HG03565 (cell line): ENCODE results near the gene PSEN1.
"Not testable (repeated sequence)": the region's sequence is repeated elsewhere in the genome, so short reads cannot be mapped to it uniquely, and the experiment has no call there.

Experiments used
- ATAC-seq: cut with Tn5 transposase; IDR thresholded peaks from one replicate; pipeline ENCODE4 v1.9.1; 2021; ENCODE audit warnings: mild to moderate bottlenecking, moderate library complexity; ENCODE audit not compliant: unreplicated experiment

Gene PSEN1

DNA sequence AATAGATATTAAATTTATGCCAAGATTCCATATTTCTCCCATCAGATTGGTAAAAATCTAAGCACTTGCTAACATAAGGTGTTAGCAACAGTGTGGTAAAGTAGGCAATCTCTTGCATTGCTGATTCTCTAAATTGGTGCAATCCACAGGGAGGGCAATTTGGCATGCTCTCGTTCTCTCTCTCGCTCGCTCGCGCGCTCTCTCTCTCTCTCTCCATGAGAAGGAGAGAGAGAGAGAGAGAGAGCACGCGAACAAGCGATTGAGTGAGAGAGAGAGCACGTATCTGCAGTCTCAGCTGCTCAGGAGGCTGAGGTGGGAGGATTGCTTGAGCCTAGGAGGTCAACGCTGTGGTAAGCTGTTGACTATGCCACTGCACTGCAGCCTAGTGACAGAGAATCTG lies 25.9 kb downstream of the PSEN1 start:
- ATAC-seq: no peak

DNA sequence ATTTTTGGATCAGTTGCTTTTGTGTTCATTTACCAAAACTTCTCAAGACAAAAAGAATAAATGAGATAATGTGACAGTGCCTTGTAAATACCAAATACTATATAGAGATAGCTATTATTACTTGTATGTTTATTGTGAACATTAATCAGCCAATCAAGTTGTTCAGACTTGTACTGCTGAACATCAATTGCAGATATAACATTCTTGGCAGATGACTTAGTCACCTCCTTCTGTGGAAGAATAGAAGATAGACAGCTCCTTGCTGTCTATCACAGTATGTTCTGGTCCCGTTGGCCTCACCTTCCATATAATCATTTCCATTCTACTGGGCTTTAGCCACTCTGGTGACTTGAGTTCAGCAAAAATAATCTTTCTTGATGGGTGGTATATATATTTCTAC lies 30.1 kb downstream of the PSEN1 start:
- ATAC-seq: no peak

DNA sequence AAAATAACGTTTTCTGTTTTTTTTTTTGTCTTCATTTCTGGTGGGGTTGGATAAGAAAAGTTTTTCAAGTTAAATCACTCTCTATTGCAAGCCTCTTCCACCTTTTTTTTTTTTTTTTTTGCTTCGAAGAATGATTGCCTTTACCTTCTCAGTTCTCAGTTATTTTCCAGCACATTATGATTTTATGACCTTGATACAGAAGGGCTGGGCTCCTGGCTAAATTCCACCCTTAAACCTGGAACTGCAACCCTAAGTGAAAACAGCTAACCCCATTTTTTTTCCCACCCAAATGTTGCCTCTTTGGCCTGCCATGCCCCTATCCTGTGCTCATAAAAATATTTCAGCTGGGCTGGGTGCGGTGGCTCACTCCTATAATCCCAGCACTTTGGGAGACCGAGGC lies 31.4 kb downstream of the PSEN1 start:
- no peak for ATAC-seq

DNA sequence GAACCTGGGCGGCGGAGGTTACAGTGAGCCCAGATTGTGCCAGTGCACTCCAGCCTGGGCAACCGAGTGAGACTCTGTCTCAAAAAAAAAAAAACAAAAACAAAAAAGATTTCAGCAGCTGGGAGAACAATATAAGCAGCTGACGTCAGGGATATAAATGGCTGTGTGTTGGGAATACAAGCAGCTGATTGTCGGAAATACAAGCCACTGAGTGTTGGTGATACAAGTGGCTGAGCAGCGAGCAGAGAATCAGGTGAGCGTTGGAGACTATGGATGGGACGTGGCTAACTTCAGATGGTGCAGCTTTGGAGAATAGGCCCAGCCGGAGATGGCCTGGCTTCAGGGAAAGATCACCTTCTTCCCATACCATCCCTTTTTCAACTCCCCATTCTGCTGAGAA lies 32.0 kb downstream of the PSEN1 start:
- no peak for ATAC-seq

DNA sequence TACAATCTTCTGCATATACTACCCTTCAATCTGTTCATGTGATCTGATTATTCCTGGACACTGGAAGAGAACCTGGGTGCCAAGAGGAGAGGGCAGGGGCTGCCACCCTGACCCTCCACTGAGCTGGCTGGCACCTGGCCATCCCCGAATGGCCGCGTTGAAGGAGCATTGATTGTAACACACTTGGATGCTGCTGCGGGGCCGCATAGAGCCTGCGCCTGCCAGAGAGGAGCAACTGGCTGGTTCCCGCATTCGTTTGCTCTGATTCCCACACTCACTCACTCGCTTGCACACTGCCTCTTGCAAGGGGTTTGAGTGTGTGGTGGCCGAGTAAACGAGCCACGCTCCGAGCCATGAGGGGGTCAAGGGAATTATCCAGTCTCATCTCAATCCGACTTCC lies 32.4 kb downstream of the PSEN1 start:
- ATAC-seq: no peak

DNA sequence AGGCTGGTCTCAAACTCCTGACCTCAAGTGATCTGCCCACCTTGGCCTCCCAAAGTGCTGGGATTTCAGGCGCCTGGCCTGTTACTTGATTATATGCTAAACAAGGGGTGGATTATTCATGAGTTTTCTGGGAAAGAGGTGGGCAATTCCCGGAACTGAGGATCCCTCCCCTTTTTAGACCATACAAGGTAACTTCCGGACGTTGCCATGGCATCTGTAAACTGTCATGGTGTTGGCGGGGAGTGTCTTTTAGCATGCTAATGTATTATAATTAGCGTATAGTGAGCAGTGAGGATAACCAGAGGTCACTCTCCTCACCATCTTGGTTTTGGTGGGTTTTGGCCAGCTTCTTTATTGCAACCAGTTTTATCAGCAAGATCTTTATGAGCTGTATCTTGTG lies 33.5 kb downstream of the PSEN1 start:
- not testable (repeated sequence) for ATAC-seq

DNA sequence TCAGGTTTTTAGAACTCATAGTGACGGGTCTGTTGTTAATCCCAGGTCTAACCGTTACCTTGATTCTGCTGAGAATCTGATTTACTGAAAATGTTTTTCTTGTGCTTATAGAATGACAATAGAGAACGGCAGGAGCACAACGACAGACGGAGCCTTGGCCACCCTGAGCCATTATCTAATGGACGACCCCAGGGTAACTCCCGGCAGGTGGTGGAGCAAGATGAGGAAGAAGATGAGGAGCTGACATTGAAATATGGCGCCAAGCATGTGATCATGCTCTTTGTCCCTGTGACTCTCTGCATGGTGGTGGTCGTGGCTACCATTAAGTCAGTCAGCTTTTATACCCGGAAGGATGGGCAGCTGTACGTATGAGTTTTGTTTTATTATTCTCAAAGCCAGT lies 34.4 kb downstream of the PSEN1 start:
- ATAC-seq: no peak

DNA sequence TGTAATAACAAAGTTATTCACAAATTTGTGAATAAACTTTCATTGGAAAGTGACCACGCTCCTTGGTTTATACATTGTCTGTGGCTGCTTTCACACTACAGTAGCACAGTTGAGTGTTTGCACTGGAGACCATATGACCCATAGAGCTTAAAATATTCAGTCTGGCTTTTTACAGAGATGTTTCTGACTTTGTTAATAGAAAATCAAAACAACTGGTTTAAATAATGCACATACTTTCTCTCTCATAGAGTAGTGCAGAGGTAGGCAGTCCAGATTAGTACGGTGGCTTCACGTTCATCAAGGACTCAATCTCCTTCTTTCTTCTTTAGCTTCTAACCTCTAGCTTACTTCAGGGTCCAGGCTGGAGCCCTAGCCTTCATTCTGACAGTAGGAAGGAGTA lies 36.2 kb downstream of the PSEN1 start:
- ATAC-seq: no peak

DNA sequence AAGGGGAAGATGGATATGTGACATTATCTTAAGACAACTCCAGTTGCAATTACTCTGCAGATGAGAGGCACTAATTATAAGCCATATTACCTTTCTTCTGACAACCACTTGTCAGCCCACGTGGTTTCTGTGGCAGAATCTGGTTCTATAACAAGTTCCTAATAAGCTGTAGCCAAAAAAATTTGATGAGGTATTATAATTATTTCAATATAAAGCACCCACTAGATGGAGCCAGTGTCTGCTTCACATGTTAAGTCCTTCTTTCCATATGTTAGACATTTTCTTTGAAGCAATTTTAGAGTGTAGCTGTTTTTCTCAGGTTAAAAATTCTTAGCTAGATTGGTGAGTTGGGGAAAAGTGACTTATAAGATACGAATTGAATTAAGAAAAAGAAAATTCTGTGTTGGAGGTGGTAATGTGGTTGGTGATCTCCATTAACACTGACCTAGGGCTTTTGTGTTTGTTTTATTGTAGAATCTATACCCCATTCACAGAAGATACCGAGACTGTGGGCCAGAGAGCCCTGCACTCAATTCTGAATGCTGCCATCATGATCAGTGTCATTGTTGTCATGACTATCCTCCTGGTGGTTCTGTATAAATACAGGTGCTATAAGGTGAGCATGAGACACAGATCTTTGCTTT lies 36.9 kb downstream of the PSEN1 start:
- no peak for ATAC-seq

DNA sequence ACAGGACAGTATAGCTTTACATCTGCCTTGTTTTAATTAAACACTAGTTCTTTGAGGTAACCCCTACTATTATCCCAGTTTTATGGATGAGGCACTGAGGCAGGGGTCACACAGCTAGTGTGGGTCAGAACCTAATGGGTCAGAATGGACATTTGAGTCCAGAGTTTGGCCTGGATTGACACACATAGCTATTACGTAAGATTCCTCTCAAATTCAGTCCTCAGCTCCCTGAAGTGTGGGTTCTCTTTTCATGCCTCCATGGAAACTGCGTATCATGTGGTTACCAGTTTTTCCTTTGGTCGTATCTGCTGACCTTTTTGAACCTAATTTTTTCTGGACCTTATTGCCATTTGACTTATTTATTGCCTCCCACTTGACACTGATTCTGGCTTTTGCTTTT lies 40.4 kb downstream of the PSEN1 start:
- no peak for ATAC-seq

DNA sequence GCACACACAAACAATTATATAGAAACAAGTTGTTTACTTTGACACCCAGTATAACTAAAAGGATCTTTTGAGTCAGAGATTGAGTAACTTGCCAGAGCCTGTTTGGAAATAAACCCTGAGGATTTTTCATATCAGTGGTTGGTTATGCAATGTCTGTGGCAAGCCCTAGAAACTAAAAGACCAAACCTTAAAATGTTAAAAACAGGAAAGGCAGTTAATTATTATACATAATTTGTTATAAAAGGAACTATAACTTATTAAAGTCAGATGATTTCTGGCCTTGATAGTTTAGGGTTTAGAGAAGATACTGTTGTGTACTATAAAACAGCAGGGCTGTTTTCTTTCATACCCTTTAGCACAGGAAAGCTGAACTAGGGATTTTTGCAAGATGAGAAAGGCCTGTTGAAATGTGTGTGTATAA lies 44.1 kb downstream of the PSEN1 start:
- no peak for ATAC-seq

DNA sequence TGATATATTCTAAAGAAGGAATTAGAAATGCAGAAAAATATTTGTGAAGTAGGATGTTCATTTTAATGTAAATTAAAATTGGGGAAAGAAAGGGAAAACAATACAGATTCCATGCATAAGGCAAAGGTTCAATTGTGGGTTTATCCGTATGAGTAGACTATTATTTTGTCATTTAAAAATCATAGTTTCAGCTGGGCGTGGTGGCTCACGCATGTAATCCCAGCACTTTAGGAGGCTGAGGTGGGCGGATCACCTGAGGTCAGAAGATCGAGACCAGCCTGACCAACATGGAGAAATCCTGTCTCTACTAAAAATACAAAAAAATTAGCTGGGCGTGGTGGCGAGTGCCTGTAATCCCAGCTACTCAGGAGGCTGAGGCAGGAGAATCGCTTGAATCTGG lies 44.7 kb downstream of the PSEN1 start:
- ATAC-seq: not testable (repeated sequence)

DNA sequence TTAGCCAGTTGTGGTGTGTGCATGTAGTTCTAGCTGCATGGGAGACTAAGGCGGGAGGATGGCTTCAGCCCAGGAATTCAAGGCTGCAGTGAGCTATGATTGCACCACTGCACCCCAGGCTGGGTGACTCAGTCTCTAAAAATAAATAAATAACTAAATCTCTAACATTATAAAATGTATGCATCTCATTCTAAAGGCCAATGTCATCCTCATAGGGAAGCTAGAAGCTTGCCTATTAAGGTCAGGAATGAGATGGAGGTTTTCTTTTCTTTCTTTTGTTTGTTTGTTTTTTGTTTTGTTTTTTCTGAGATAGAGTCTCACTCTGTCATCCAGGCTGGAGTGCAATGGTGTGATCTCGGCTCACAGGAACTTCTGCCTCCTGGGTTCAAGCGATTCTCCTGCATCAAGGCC lies 52.2 kb downstream of the PSEN1 start:
- ATAC-seq: no peak

DNA sequence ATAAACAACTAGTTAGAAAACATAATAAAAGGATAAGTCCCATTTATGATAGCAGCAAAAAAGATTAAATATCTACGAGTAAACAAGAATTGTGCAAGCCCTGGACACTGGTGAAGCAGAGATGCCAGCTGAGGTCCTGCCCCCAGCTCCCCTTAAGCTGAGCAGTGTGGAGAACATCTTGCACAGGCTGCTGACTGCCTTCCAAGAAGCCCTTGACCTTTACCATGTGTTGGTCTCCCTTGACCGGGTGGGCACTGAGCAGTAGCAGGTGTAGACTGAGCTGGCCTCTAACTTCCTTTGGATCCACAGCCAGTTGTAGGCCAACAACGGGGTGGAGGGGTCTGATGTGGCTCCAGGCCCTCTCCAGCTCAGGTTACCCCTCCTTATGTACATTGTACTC lies 53.3 kb downstream of the PSEN1 start:
- no peak for ATAC-seq

DNA sequence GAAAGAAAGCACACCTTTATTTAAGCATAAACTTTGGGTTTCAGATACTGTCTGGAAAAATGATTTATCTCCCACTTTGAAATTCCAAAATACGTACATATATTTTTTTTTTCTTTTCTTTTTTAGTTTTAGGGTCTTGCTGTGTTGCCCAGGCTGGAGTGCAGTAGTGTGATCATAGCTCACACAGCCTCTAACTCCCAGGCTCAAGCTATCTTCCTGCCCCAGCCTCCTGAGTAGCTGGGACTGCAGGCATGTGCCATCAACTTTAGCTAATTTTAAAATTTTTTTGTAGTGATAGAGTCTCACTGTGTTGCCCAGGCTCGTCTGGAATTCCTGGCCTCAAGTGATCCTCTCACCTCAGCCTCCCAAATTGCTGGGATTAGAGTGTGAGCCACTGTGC lies 55.1 kb downstream of the PSEN1 start:
- ATAC-seq: no peak

DNA sequence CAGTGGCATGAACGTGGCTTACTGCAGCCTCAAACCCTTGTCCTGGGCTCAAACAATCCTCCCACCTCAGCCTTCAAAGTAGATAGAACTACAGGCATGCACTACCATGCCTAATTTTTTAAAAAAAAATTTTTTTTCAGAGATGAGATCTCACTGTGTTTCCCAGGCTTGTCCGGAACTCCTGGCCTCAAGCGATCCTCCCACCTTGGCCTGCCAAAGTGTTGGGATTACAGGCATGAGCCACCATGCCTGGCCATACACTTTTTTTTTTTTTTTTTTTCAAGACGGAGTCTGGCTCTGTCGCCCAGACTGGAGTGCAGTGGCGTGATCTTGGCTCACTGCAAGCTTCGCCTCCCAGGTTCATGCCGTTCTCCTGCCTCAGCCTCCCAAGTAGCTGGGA lies 58.0 kb downstream of the PSEN1 start:
- ATAC-seq: not testable (repeated sequence)

DNA sequence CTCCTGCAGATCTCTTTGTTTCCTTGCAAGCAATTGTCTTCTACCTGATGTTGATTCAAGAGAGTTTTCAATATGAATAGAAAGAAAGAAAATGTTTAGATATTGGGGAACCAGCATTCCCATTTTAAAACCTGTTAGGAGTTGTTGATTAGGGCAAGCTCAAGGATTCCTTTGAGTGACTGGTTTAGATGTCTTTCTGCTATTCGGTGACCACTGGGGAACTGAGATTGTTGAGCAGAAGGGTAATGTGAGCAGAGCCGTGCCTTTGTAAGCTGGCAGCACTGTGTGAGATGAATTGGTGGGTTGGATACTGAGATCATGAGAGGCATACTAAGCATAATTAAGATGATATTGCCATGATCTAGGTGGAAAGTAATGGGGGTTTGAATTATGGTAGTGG lies 61.9 kb downstream of the PSEN1 start:
- no peak for ATAC-seq

DNA sequence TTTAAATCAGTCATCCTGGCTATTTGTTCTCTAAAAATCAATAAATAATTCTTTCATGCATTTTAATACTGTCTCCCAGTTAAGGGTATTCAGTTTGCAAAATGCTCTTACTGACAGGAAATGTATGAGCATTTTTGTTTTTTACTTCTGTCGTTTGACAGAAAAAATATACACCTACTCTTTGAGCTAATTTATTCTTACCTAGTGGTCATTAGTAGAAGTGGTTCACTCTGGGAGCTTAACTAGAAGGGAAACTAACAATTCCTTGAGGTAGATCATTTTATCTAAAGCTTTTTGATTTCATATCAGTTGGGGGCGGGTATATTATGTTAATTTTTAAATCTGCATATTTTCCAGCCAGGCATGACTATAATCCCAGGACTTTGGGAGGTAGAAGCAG lies 67.2 kb downstream of the PSEN1 start:
- no peak for ATAC-seq

DNA sequence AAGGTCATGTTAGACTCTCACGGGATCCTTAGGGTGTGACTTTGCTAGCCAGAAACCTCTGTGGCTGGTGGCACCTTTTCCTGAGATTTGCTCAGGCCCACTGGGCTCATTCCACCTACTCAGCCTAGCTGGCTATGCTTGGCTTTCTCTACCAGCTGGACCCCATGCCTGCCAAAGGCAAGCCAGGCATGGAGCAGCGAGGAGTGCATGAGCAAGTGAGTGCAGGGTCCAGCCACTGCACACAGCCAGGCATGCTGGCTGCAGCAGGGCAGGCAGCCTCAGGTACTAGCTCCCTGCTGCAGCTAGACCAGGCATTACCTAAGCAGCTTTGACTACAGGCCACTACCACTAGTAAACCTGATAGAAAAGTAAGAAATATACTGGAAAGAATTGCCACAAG lies 71.3 kb downstream of the PSEN1 start:
- no peak for ATAC-seq

DNA sequence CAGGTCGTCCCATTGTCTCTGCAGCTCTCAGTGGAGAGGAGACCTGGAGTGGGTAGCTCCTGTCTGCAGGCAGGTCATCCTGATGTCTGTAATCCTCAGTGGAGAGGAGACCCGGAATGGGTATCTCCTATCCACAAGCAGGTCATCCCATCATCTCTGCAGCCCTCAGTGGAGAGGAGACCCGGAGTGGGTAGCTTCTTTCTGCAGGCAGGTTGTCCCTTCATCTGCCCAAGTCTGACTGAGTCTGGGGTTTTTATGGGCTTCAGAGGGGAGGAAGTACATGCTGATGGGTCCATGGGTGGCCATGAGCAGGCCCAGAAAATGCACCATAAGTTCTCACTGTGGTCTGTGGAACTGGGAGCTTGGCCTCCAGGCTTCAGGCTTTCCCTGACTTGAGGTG lies 72.1 kb downstream of the PSEN1 start:
- ATAC-seq: no peak

DNA sequence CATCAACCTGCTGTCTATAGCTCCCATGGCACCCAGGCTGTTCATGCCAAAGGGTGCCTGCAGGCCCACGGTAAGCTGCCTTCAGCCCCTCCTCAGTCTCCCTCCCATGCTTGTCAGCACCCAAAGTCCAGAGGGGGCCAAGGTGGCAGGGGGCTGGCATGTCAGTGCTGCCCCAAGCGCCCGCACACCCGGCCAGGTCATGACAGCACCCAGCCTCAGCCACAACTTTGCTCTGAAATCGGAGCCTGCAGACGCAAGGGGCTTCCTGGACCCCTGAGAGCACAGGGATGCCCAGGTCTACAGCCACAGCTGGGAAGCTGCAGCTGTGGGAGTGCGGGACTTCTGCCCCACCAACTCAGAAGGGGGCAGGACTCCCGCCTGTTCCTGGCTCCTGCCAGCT lies 72.5 kb downstream of the PSEN1 start:
- ATAC-seq: no peak

DNA sequence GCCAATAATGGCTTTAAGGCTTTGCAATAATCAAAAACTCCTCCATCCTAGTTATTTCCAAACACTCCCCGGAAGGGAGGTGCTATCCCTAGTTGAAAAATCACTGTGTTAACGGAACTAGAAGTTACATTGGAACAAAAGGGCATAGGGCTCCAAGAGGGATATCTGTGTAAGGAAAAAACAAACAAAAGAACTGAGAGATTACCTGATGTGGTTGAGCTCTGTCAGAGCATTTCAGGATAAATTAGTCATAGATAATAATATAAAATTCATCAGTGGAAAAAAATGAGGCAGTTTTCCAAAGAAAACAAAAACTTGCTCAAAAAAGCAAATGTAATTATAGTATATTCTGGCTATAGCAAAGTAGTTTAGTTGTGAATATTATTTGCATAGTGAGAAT lies 73.6 kb downstream of the PSEN1 start:
- ATAC-seq: no peak

DNA sequence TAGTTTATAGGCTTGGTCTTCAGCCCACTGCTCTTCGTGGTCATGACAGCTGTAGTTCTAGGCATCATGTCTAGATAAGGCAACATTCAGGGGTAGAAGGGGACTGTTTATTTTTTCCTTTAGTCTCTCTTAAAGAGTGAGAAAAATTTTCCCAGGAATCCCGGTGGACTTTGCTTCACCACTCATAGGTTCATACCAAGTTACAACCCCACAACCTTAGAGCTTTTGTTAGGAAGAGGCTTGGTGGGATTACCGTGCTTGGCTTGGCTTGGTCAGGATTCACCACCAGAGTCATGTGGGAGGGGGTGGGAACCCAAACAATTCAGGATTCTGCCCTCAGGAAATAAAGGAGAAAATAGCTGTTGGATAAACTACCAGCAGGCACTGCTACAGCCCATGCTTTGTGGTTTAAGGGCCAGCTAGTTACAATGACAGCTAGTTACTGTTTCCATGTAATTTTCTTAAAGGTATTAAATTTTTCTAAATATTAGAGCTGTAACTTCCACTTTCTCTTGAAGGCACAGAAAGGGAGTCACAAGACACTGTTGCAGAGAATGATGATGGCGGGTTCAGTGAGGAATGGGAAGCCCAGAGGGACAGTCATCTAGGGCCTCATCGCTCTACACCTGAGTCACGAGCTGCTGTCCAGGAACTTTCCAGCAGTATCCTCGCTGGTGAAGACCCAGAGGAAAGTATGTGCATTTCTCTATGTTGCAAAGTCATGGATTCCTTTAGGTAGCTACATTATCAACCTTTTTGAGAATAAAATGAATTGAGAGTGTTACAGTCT lies 75.1 kb downstream of the PSEN1 start:
- no peak for ATAC-seq
